IPS DF 19.7 (cell line): ENCODE data around the gene FAM156A.
"Not testable (repeated sequence)": the region's sequence is repeated elsewhere in the genome, so short reads cannot be mapped to it uniquely, and the experiment has no call there.

Experiments
- DNase-seq: peaks from one replicate; pipeline ENCODE4 v3.0.0-alpha.2; 2013; ENCODE audit warnings: low read depth, low spot score

FAM156A gene

GRCh38 chrX:52958113-52958959 is at the start of gene FAM156A:
Gene FAM156A, minus strand, starts transcription at chrX:52958518. Its CDS starts 9,930 bp downstream, at chrX:52948588.
- DNase-seq, result not testable (repeated sequence)

GRCh38 chrX:53005327-53005726 is 47.0 kb upstream of the FAM156A start:
- no peak for DNase-seq

GRCh38 chrX:53004811-53005210 is 46.5 kb upstream of the FAM156A start:
- no peak for DNase-seq

GRCh38 chrX:53004038-53004437 is 45.7 kb upstream of the FAM156A start:
- DNase-seq, result no peak

GRCh38 chrX:53003111-53003510 is 44.8 kb upstream of the FAM156A start:
- DNase-seq, result no peak

- no peak for DNase-seq
Observed at GRCh38 chrX:53001958-53002357, 43.6 kb upstream of the FAM156A start.

GRCh38 chrX:53000447-53001135 is 42.3 kb upstream of the FAM156A start:
- no peak for DNase-seq

GRCh38 chrX:52995987-52996331 is 37.6 kb upstream of the FAM156A start:
- no peak for DNase-seq

- peak; percentile 72 for DNase-seq
Observed at GRCh38 chrX:52995135-52995986, 37.0 kb upstream of the FAM156A start.

- no peak for DNase-seq
Observed at GRCh38 chrX:52990848-52991247, 32.5 kb upstream of the FAM156A start.

GRCh38 chrX:52990011-52990631 is 31.8 kb upstream of the FAM156A start:
- not testable (repeated sequence) for DNase-seq

GRCh38 chrX:52988985-52989917 is 30.9 kb upstream of the FAM156A start:
- no peak for DNase-seq

- no peak for DNase-seq
Observed at GRCh38 chrX:52983321-52984000, 25.1 kb upstream of the FAM156A start.

- DNase-seq, result no peak
Observed at GRCh38 chrX:52979993-52980392, 21.7 kb upstream of the FAM156A start.

- no peak for DNase-seq
Observed at GRCh38 chrX:52979568-52979967, 21.2 kb upstream of the FAM156A start.

- DNase-seq, result no peak
Observed at GRCh38 chrX:52977953-52978352, 19.6 kb upstream of the FAM156A start.

- DNase-seq, result not testable (repeated sequence)
Observed at GRCh38 chrX:52975576-52975975, 17.3 kb upstream of the FAM156A start.

GRCh38 chrX:52974336-52974992 is 16.1 kb upstream of the FAM156A start:
- not testable (repeated sequence) for DNase-seq

- DNase-seq, result not testable (repeated sequence)
Observed at GRCh38 chrX:52967922-52968321, 9.6 kb upstream of the FAM156A start.
